ENCODE results near the gene SMPD1.
A peak's percentile ranks its signal among the peaks of the same experiment; 100 is the strongest.

SMPD1 gene

DNA sequence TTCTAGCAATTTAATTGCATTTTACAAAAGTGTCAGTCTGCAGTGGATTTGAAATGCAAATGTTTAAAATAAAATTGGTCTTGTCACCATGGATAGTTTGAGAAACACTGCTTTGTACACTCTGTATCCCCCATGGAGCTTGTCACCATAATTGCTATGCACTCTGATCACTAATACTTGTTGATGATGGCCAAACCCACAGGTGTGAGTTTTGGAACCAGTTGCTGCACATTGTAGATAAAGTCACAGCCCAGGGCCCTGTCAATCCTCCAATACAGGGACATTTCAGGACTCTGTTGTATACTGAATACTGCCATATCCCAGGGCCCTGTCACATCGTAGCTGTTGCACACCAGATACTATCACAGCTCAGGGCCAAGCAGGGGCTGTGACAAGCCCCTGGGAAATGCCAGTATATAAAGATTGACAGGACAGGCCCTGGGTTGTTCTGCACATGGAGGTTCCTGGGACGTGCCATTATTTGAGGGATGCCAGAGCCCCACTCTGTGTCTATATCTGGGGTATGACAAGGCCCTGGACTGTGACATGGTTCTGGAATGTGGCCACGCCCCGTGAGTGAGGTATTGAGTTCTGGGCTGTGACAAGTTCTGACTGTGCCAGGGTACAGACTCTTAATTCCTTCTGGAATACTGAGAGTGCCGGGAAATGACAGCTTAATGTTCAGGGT lies 27.9 kb upstream of the SMPD1 start:
- Histone ChIP-seq H3K4me1 (ENCODE audit: insufficient read depth, low read length) (peaks cover under 1% of the 10 kb centered on the region; the same call in 1 of the 2 replicates), H3K27me3 (ENCODE audit: insufficient read depth, low read length) (0 out of 2 replicates have a peak, but pooled peaks cover 2% of the 10 kb centered on the region), H3K27ac (ENCODE audit: low read depth, low read length) (no peak overlapping the region), H3K9ac (ENCODE audit: low read depth, low read length) (no peak overlapping the region), H3K4me3 (ENCODE audit: low read length) (no peak overlapping the region), H3K9me3 (ENCODE audit: insufficient read depth, low read depth, low read length) (no peaks in the 10 kb centered on the region), H3K36me3 (ENCODE audit: insufficient read depth, low read length) (no peaks in the 10 kb centered on the region)
- 92% methylated on average over 5 of the region's 5 CpGs for WGBS

DNA sequence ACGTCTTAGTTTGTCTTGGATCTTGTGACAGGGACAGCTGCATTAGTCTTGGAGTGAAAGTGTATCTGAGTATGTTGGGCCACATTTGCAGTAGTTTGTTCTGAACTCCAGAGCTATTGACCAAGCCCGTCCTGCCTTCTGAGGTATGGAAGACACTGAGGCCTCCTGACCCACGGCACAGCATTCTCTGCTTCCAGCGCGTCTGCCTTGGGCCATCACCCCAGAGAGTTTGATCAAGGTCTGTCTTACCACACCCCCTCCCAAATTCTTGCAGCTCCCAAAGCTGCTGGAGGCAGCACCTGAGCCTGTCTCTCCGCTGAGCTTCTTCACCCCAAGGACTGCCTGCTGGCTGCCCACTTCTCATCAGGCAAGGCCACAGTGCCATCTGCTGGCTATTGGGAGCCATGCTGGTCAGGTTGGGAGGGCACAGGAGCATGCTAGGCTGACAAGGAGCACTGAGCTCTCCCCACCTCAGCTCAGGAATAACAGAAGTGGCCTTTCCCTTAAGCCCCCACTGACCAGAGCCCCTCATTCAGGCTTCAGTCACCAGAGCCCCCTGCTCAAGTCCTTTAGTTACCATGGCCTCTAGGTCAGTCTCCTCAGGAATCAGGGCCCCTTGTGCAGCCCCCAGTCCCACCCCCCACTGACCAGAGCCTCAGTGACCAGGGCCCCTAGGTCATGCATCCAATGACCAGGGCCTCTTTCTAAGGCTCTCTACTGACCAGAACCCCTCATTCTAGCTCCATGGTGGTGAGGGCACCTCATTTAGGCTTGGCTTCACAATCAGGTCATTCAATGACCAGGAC lies 27.2 kb upstream of the SMPD1 start:
- no peak overlapping the region for H3K27ac ChIP-seq (ENCODE audit: low read depth, low read length)
- H3K9me3 ChIP-seq (ENCODE audit: insufficient read depth, low read depth, low read length) = no peaks in the 10 kb centered on the region
- H3K4me3 ChIP-seq (ENCODE audit: low read length) = no peak overlapping the region
- H3K36me3 ChIP-seq (ENCODE audit: insufficient read depth, low read length) = no peaks in the 10 kb centered on the region
- H3K4me1 ChIP-seq (ENCODE audit: insufficient read depth, low read length) = no peaks in the 10 kb centered on the region
- 0 out of 2 replicates have a peak, but pooled peaks cover 2% of the 10 kb centered on the region for H3K27me3 ChIP-seq (ENCODE audit: insufficient read depth, low read length)
- WGBS = 65% methylated on average over 6 of the region's 6 CpGs
- H3K9ac ChIP-seq (ENCODE audit: low read depth, low read length) = no peak overlapping the region

DNA sequence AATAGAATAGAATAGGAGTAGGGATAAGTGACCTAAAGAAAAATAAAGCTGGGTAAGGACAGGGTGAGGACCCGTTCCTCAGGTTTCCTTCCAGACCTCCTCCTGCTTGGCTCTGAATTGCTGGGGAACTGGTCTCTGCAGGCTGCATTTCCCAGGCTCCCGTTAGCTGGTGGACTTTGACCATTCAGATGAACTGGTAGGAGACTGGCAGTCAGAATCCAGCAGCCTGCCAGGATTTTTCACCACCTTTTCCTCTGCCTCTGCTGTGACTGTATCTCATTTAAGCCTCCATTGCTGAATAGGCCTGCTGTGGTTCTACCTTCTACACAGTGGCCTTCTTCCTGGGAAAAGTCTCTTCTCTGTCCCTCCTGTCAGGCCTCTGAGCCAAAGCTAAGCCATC lies 24.6 kb upstream of the SMPD1 start:
- Histone ChIP-seq H3K4me3 (ENCODE audit: low read length) (no peak overlapping the region), H3K9me3 (ENCODE audit: insufficient read depth, low read depth, low read length) (no peaks in the 10 kb centered on the region), H3K9ac (ENCODE audit: low read depth, low read length) (no peak overlapping the region), H3K4me1 (ENCODE audit: insufficient read depth, low read length) (no peaks in the 10 kb centered on the region), H3K36me3 (ENCODE audit: insufficient read depth, low read length) (no peaks in the 10 kb centered on the region), H3K27me3 (ENCODE audit: insufficient read depth, low read length) (no peaks in the 10 kb centered on the region), H3K27ac (ENCODE audit: low read depth, low read length) (no peak overlapping the region)
- 89% methylated on average over 2 of the region's 2 CpGs for WGBS

DNA sequence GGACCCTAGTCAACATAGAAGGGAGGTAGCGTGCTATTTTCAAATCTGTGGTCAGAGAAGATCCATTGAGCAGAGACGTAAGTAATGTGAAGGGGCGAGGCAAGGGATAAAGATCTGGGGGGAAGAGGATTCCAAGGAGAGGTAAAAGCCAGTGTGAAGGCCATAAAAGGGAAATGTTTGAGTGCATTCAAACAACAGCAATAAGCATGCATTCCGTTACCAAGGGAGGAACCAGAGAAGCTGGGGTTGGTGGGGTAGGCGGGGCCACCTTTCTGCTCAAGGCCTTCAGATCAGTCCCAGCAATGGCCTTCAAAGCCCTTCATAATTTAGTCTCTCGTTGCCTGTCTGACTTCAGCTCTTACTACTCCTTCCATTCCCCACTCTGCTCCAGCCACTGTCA lies 18.4 kb upstream of the SMPD1 start:
- H3K9ac ChIP-seq (ENCODE audit: low read depth, low read length) = no peak overlapping the region
- H3K27me3 ChIP-seq (ENCODE audit: insufficient read depth, low read length) = no peaks in the 10 kb centered on the region
- no peak overlapping the region for H3K27ac ChIP-seq (ENCODE audit: low read depth, low read length)
- no peaks in the 10 kb centered on the region for H3K9me3 ChIP-seq (ENCODE audit: insufficient read depth, low read depth, low read length)
- H3K36me3 ChIP-seq (ENCODE audit: insufficient read depth, low read length) = no peaks in the 10 kb centered on the region
- no peak overlapping the region for H3K4me3 ChIP-seq (ENCODE audit: low read length)
- 0 out of 2 replicates have a peak, but pooled peaks cover 5% of the 10 kb centered on the region for H3K4me1 ChIP-seq (ENCODE audit: insufficient read depth, low read length)
- WGBS = 83% methylated on average over 6 of the region's 6 CpGs

DNA sequence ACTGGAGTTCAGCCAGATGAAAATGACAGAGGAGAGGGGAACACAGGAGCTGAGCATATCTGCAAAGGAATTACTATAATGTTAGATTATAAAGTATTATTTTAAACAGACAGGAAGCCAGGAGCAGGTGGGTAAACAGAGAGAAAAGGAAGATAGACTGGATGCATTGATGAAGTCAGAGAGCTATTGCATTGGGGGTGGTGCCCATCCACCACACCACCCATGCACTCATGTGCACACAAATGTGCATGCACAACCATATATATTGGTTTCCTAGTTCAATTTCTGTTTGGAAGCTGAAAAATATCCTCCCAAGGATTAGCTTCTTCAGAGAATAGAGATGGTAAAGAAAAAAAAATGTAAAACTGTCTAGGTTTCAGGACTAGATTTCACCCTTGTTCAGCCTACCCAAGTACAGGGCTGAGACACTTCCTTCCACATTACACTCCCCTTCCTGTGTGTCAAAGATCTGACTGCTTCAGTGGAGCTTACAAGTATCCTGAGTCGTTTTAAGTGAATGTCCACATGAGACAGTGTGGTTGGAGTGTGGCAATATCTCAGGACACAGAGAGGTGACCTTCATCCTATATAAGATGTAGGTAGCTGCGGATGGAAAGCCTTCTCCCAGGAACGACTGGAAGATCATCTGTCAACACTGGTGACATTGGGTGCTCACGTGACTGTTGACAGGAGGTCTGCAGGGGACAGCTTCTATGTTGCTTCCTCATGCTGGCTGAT lies 12.2 kb upstream of the SMPD1 start:
- Histone ChIP-seq H3K9ac (ENCODE audit: low read depth, low read length) (no peak overlapping the region), H3K4me1 (ENCODE audit: insufficient read depth, low read length) (peaks cover 4% of the 10 kb centered on the region; the same call in 1 of the 2 replicates), H3K9me3 (ENCODE audit: insufficient read depth, low read depth, low read length) (no peaks in the 10 kb centered on the region), H3K4me3 (ENCODE audit: low read length) (no peak overlapping the region), H3K27me3 (ENCODE audit: insufficient read depth, low read length) (no peaks in the 10 kb centered on the region), H3K36me3 (ENCODE audit: insufficient read depth, low read length) (no peaks in the 10 kb centered on the region), H3K27ac (ENCODE audit: low read depth, low read length) (no peak overlapping the region)
- 62% methylated on average over 4 of the region's 4 CpGs for WGBS

DNA sequence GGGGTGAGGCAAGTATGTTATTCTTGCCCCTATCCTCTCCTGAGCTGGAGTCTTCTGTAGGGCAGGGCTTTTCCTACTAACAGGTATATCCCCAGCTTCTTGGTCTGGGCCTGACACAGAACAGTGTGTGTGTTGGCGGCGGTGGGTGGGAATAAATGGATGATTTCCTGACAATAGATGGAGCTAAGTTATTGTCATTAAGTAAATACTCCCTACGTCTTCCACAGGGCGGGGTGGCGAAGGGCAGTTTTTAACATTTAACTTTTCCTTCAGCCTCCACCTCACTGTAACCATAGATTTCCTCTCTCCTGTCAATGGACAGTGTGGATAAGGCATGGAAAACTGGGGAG lies 11.7 kb upstream of the SMPD1 start:
- Histone ChIP-seq H3K27ac (ENCODE audit: low read depth, low read length) (no peak overlapping the region), H3K27me3 (ENCODE audit: insufficient read depth, low read length) (no peaks in the 10 kb centered on the region), H3K9me3 (ENCODE audit: insufficient read depth, low read depth, low read length) (no peaks in the 10 kb centered on the region), H3K36me3 (ENCODE audit: insufficient read depth, low read length) (no peaks in the 10 kb centered on the region), H3K9ac (ENCODE audit: low read depth, low read length) (no peak overlapping the region), H3K4me1 (ENCODE audit: insufficient read depth, low read length) (peaks cover 4% of the 10 kb centered on the region; the same call in 1 of the 2 replicates), H3K4me3 (ENCODE audit: low read length) (no peak overlapping the region)
- 85% methylated on average over 3 of the region's 5 CpGs for WGBS

DNA sequence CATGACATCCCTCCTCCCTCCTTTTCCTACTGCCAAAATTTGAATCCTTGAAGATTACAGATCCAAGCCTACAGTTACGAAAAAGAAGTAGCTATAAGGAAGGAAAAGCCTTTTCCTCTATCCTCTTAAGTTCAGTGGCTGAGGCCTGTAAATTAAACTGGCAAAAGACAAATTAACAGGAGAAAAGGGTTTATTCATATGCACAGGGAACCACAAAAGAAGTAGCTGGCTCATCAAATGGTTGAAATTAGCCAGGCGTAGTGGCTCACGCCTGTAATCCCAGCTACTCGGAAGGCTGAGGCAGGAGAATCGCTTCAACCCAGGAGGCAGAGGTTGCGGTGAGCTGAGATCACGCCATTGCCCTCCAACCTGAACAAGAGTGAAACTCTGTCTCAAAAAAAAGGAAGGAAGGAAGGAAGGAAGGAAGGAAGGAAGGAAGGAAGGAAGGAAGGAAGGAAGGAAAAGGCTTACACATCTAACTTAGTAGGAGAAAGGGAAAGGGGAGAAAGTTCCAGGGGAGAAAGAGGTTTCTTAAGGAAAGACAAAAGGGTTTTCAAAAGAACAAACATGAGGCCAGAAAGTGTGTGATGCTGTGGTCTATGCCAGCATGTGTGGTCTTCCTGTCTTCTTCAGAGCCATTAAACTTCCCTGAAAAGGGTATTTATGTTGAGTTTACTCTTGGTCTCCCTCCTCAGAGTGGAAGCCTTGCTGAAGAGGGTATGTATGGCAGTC lies 5.1 kb upstream of the SMPD1 start:
- no peak overlapping the region for H3K4me3 ChIP-seq (ENCODE audit: low read length)
- peak overlapping the region; percentile 15; the same call in 1 of the 2 replicates for H3K27ac ChIP-seq (ENCODE audit: low read depth, low read length)
- H3K9ac ChIP-seq (ENCODE audit: low read depth, low read length) = peak overlapping the region; percentile 39; the same call in 1 of the 2 replicates
- H3K4me1 ChIP-seq (ENCODE audit: insufficient read depth, low read length) = peaks cover 19% of the 10 kb centered on the region
- H3K36me3 ChIP-seq (ENCODE audit: insufficient read depth, low read length) = no peaks in the 10 kb centered on the region
- no peaks in the 10 kb centered on the region for H3K27me3 ChIP-seq (ENCODE audit: insufficient read depth, low read length)
- no peaks in the 10 kb centered on the region for H3K9me3 ChIP-seq (ENCODE audit: insufficient read depth, low read depth, low read length)
- 69% methylated on average over 6 of the region's 7 CpGs for WGBS

DNA sequence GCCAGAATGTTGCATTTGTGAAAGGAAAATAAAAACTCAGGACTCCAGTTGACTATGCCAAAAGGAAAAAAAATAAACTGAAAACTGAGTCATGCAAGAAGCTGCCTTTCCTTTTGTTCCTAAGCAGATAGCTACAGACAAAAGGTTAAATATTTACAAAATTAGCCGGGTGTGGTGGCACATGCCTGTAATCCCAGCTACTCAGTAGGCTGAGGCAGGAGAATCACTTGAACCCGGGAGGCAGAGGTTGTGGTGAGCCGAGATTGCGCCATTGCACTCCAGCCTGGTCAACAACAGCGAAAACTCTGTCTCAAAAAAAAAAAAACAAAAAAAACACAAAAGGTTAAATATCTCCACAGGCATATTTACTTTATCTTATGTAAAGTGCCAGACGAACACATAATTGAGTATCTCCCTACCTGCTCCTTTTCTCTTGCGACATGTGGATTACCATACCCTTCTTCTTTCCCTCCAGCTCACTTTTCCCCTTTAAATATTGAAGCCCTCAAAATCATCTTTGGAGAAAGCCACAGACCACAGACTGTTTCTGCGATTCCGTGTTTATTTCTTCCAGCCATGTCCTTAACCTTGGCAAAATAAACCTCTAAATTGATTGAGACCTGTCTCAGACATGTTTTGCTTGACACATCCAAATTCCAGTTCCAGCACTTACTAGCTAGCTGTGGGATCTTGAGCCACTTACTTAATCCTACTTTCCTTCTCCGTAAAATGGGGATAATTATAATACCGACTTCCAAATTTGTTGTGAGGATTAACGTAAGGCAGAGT lies 2.3 kb upstream of the SMPD1 start:
- no peak overlapping the region for H3K4me3 ChIP-seq (ENCODE audit: low read length)

DNA sequence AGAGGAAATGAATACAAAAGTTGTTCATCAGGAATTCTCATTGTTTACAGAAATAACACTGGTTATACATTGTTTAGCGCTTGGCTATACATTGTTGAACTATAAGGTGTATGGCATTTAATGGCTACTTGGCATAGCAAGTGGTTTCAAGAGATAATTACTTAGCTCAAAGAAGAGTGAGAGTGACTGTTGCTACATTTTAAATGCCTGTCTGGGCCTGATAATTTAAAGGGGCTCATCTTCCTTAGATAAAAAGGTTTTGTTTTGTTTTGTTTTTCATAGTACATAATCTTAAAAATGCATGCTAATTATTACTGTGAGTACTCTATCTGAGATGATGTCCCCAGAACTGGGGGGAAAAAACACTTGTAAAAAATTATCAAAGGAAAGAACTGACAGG lies 1.5 kb upstream of the SMPD1 start:
- Histone ChIP-seq H3K27ac (ENCODE audit: low read depth, low read length) (no peak overlapping the region), H3K9ac (ENCODE audit: low read depth, low read length) (no peak overlapping the region), H3K9me3 (ENCODE audit: insufficient read depth, low read depth, low read length) (no peaks in the 10 kb centered on the region), H3K27me3 (ENCODE audit: insufficient read depth, low read length) (peaks cover 7% of the 10 kb centered on the region; the same call in 1 of the 2 replicates), H3K4me3 (ENCODE audit: low read length) (no peak overlapping the region), H3K4me1 (ENCODE audit: insufficient read depth, low read length) (peaks cover 16% of the 10 kb centered on the region), H3K36me3 (ENCODE audit: insufficient read depth, low read length) (no peaks in the 10 kb centered on the region)
- 92% methylated on average over 1 of the region's 1 CpG for WGBS

More for the DNA sequence above, 2.3 kb upstream of the SMPD1 start:
- no peak overlapping the region for H3K27ac ChIP-seq (ENCODE audit: low read depth, low read length)
- no peak overlapping the region for H3K9ac ChIP-seq (ENCODE audit: low read depth, low read length)
- no peaks in the 10 kb centered on the region for H3K36me3 ChIP-seq (ENCODE audit: insufficient read depth, low read length)
- H3K4me1 ChIP-seq (ENCODE audit: insufficient read depth, low read length) = peaks cover 16% of the 10 kb centered on the region
- no peaks in the 10 kb centered on the region for H3K9me3 ChIP-seq (ENCODE audit: insufficient read depth, low read depth, low read length)
- WGBS = 84% methylated on average over 12 of the region's 12 CpGs
- H3K27me3 ChIP-seq (ENCODE audit: insufficient read depth, low read length) = peaks cover 7% of the 10 kb centered on the region; the same call in 1 of the 2 replicates
